HG03457 (cell line): ENCODE results near the gene CPT2.

ENCODE experiments used
- ATAC-seq: cut with Tn5 transposase; IDR thresholded peaks from one replicate; pipeline ENCODE4 v1.9.1; 2021; ENCODE audit warnings: moderate number of reproducible peaks; ENCODE audit not compliant: unreplicated experiment

The CPT2 gene

GRCh38 chr1:53260631-53261247, 64.1 kb downstream of the CPT2 start:
- no peak for ATAC-seq

DNA sequence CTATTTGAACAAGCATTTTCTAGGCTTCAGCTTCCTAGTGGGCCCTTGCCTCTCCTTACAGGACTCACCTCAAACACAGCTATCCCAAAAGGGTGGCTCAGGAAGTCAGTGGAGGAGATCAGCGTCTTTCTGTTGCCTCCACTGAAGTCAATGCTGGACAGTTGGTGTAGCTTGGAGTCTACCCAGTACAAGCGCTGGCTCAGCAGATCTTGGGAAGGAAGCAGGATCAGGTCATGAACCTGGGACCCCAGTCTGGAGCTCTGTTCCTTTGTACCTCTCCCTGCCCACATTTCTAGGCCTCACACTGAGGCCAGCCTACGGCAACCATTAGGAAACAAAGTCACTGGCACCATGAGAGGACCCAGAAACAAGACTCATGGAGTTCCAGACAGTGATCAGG, 65.4 kb downstream of the CPT2 start:
- no peak for ATAC-seq
